ENCODE results near the gene TACR1.

TACR1 gene

DNA sequence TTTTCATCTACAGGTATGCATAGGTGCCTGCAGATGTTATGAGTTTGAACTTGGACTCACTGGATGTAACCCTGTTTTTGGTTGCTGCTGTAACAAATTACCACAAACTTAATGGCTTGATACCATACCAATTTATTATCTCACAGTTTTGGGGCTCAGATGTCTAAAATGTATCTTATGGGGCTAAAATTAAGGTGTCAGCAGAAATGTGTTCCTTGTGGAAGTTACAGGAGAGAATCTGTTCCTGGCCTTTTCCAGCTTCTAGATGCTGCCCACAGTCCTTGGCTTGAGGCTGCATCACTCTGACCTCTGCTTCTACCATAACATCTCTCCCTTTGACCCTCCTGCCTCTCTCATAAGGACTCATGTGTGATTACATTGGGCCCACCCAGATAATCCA is 193.3 kb downstream of the TACR1 start:
- DNase-seq (no peak), ATAC-seq (replicated peaks) (no peak)
- no peaks in the 10 kb centered on the region for H3K4me1 Mint-ChIP-seq
- H3K27ac Mint-ChIP-seq, result no peak overlapping the region
- H3K9me3 Mint-ChIP-seq, result peaks cover 0 to 3% of the 10 kb centered on the region in 2 donors
- H3K36me3 Mint-ChIP-seq, result peaks cover 11 to 21% of the 10 kb centered on the region in 2 donors
- H3K27me3 Mint-ChIP-seq, result no peaks in the 10 kb centered on the region
- no peak overlapping the region for H3K4me3 Mint-ChIP-seq

DNA sequence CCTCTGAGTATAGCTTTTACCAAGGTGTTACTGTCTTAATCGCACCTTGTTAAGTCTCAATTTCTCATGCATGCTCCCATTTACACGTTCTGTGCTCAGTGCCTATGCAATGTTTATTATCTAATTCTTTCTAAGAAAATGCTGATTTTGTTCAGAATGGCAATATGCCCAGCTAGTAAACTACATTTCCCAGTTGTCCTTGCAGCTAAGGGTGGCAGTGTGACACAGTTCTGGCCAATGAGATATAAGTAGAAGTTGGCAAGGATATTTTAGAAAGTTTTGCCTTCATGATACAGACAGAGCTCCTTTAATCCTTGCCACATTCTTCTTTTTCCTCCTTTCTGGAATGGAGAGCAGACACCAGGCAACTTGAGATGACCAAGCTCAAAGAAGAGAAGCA is 195.5 kb downstream of the TACR1 start:
- Mint-ChIP-seq H3K27me3 (no peaks in the 10 kb centered on the region), H3K4me1 (no peaks in the 10 kb centered on the region), H3K36me3 (peaks cover 14 to 21% of the 10 kb centered on the region in 2 donors), H3K27ac (no peak overlapping the region), H3K4me3 (no peak overlapping the region), H3K9me3 (peaks cover 0 to 3% of the 10 kb centered on the region in 2 donors)
- DNase-seq (no peak), ATAC-seq (replicated peaks) (no peak)

DNA sequence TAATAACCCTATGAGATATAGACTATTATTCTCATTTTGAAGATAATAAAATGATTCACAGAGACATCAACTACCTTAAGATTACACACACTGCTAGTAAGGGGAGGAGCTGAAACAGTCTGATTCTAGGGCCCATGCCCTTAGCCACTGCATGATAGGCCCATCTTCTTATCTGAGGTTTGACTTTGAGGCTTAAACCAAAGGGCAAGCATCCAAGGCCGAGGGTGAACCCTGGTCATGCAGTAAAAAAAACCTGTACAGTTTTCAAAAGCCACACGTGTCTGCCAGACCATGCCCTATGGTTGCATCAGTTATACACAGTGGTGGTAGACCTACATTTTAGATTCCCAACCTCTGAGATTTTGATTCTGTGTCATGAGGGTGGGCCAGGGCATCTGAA is 196.0 kb downstream of the TACR1 start:
- peaks cover 17 to 23% of the 10 kb centered on the region in 2 donors for H3K36me3 Mint-ChIP-seq
- no peak for DNase-seq
- H3K4me1 Mint-ChIP-seq, result no peaks in the 10 kb centered on the region
- no peak for ATAC-seq (replicated peaks)
- no peak overlapping the region for H3K4me3 Mint-ChIP-seq
- peaks cover 0 to 3% of the 10 kb centered on the region in 2 donors for H3K9me3 Mint-ChIP-seq
- H3K27me3 Mint-ChIP-seq, result no peaks in the 10 kb centered on the region
- H3K27ac Mint-ChIP-seq, result no peak overlapping the region

DNA sequence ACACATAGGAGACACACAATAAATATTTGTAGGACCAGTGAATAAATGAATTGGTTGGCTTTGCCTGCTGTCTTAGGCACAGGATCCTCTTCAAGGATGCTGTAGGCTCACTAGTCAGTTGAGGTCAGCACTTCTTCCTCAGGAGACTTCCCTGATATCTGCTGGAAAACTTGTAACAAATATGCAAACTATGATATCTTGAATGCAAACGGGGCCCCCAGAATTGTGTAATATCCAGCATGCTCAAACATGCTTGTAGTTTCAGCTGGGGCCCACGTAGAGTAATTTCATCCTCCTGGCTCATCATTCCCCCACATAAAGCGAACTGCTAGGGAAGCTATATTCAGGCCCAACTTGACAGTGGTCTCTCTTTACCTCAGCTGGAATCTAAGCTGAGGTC is 197.3 kb downstream of the TACR1 start:
- H3K4me1 Mint-ChIP-seq, result no peaks in the 10 kb centered on the region
- H3K9me3 Mint-ChIP-seq, result peaks cover 0 to 6% of the 10 kb centered on the region in 2 donors
- H3K36me3 Mint-ChIP-seq, result peaks cover 24 to 25% of the 10 kb centered on the region in 2 donors
- H3K27ac Mint-ChIP-seq, result no peak overlapping the region
- no peak for DNase-seq
- no peak overlapping the region for H3K4me3 Mint-ChIP-seq
- no peak for ATAC-seq (replicated peaks)
- H3K27me3 Mint-ChIP-seq, result no peaks in the 10 kb centered on the region

DNA sequence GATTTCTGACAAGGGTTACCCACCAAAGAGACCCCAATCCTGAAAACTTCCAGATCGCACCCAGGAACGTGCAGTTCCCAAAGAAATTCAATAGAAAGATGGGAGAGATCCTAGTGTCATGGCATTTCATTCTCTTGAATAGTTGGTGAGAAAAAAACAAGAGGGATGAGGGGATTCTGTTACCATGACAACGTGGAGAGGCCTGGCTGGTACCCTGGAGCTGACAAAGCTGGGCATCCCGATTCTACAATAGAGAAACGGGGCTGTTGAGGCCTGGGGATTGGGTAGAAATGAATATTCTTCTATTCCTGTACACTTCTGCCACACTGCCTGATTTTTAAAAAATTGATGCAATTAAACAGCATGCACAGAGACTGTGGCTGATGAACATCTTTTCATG is 199.9 kb downstream of the TACR1 start:
- H3K4me1 Mint-ChIP-seq, result no peaks in the 10 kb centered on the region

More for the DNA sequence above, 199.9 kb downstream of the TACR1 start:
- Mint-ChIP-seq H3K27ac (no peak overlapping the region), H3K4me3 (no peak overlapping the region), H3K36me3 (peaks cover 12 to 13% of the 10 kb centered on the region in 2 donors), H3K27me3 (no peaks in the 10 kb centered on the region), H3K9me3 (peaks cover 0 to 3% of the 10 kb centered on the region in 2 donors)
- DNase-seq (no peak), ATAC-seq (replicated peaks) (no peak)
